ENCODE data around the gene ZNF200.
A peak's percentile ranks its signal among the peaks of the same experiment; 100 is the strongest.
"Not testable (repeated sequence)": the region's sequence is repeated elsewhere in the genome, so short reads cannot be mapped to it uniquely, and the experiment has no call there.

Gene ZNF200, protein sequence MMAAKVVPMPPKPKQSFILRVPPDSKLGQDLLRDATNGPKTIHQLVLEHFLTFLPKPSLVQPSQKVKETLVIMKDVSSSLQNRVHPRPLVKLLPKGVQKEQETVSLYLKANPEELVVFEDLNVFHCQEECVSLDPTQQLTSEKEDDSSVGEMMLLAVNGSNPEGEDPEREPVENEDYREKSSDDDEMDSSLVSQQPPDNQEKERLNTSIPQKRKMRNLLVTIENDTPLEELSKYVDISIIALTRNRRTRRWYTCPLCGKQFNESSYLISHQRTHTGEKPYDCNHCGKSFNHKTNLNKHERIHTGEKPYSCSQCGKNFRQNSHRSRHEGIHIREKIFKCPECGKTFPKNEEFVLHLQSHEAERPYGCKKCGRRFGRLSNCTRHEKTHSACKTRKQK

DNA sequence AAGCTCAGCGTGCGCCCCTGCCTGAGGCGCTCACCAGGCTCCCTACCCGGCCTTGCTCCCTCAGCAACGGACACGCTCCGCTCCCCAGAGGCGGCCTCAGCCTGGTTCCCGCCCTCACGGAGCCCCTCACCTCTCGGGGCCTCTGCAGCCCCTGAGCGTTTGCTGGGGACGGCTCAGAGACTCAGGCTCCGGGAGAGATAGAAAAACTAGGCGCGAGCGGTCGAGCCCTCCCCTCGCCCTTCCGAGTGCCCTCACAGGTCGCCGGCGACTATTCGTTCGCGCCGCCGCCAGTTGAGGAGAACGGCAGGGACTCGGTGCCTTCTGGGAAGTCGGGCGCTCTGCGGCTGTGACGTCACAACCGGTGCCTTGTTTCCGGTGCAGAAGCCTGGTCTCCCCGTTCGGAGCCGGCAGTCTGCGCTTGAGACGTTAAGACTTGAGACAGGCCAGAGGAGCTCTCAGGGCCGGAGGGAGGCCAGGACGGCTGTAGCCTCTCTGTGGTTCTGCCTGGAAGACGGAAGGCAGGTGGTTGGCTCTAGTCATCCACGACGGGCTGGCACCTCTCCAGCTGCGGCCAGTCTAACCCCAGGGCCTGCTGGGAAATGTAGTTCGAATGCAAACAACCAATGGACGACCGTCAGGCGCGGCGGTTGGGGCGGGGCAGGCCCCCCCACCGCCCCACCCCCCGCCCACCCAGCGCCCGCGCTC is at the start of gene ZNF200:
ZNF200 (minus strand) TSS at position 302 of the 705 bp plus-strand sequence. CDS start 1,403 bp downstream, outside the sequence.
- peak within 1 kb of the TSS; percentile 86 for H3K27ac ChIP-seq

DNA sequence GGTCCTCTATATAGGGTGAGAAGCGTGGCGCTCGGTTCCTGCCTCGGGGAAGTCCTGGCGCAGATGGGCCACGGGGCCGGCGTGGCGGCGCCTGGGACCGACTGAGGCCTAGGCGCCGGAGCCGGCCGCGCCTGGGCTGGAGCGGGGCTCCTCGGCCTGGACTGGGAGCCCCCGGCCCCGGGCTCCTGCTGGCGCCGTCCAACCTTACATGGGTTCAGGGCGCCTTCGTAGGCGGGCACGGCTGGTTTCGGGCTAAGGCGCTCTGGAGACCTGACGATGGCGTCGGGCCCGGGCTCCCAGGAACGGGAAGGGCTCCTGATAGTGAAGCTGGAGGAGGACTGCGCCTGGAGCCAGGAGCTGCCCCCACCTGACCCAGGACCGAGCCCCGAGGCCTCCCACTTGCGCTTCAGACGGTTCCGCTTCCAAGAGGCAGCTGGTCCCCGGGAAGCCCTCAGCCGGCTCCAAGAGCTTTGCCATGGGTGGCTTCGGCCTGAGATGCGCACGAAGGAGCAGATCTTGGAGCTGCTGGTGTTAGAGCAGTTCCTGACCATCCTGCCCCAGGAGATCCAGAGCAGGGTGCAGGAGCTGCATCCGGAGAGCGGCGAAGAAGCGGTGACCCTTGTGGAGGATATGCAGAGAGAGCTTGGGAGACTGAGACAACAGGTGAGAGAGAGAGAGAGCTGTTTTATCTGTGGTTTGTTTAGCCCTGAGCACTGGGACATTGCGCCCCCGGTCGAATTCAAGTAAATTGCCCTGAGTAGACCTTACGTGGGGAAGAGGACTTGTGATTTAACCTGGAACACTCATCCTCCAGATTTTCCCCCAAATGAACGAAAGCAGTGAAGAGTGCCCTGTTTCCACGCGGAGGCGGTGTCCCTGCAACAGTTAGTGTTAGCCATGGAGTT is 48.8 kb upstream of the ZNF200 start:
- no peak for DNase-seq (ENCODE audit: low read depth, low spot score)
- peak overlapping the region; percentile 99 for H3K27ac ChIP-seq

More for the DNA sequence above, at the start of gene ZNF200:
- DNase-seq (ENCODE audit: low read depth, low spot score): peak; percentile 71

DNA sequence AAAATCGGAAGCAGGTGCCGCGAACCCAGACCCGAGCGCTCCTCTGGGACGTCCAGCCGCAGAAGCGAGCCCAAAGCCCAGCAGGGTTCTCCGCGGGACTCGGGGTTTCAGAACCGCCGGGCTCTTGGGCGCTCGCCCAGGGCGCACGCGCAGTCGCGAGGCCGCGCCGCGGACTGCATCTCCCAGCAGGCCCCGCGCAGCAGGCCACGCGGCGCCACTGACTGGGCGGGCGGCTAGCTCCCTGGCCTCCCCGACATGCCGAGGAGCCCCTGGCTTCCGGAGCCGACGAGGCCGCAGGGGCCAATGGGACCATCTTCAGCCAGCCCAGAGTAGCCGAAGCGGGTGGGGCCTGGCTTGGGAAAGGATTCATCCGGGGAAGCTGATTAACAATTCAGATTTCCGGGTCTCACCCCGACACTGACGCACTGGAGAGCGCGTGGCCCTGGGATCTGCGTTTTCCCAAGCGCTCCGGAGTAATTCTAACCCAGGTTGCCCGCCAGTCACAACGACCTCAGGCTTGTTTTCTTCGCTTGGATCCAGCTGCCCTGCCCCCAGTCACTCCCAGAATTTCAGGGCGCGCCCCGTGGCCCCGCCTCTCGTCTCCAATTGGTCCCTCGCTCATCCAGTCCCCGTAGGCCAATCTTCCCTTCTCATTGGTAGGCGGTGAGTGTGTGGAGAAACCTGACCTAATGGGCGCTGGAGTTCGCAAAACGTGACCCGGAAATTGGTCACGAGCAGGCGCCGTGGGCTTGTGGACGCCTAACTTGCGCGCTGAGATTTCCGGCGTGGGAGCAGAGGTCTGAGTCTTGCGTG is 48.0 kb upstream of the ZNF200 start, which contains the start of gene ZNF263:
ZNF263 (plus strand) TSS at position 762 of the 813 bp plus-strand sequence. CDS start 328 bp downstream, outside the sequence.
- DNase-seq (ENCODE audit: low read depth, low spot score): peak; percentile 92
- peak within 1 kb of the TSS; percentile 99 for H3K27ac ChIP-seq

DNA sequence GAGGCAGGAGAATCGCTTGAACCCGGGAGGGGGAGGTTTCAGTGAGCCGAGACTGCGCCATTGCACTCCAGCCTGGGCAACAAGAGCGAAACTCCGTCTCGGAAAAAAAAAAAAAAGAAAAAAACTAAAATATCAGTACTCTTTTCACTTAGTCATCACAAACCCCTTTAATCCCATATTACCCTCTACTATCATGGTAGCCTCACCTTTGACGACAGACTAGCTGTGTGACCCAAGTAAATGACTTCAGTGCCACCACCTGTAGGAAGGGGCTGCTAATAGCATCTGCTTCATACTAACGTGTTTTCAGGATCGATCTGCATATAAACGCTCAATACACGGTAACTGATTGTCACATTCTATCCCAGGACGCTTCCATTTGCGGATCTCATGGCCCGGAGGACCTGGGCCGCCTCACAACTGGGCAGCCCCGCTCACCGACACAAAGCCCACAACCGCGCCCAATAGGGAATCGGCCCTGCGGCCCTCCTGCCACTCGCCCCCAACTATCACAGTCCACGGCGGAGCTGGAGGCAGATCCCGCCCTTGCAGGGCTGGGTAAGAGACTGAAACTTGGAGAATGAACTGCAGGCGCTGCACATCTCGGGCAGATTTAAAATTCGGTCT is 47.3 kb upstream of the ZNF200 start:
- peak overlapping the region; percentile 99 for H3K27ac ChIP-seq
- DNase-seq (ENCODE audit: low read depth, low spot score): no peak

DNA sequence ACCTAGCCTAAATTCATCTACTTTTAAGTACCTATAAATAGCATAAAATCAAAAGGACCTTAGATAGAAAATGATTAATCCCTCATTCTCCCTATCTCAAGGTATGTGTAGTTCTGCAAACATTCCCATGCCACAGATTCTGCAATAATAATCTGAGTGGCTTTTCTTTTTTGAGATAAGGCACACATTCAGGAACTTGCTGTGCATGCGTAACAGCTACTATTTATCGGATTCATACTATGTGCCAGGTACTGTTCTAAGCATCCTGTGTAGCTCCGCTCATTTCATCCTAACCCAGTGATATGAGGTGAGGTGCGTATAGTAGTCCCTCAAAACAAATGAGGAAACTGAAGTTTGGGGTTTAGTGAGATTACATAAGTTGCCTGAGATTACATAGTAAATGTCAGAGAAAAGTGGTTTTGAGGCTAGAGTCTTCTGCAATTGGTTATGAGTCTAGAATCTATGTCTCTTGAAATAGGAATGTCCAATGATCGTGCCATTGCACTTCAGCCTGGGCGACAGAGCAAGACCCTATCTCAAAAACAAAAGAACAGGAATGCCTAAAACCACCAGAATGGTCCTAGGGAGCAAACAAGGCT is 46.4 kb upstream of the ZNF200 start:
- H3K27ac ChIP-seq: no peak overlapping the region
- DNase-seq (ENCODE audit: low read depth, low spot score): no peak

DNA sequence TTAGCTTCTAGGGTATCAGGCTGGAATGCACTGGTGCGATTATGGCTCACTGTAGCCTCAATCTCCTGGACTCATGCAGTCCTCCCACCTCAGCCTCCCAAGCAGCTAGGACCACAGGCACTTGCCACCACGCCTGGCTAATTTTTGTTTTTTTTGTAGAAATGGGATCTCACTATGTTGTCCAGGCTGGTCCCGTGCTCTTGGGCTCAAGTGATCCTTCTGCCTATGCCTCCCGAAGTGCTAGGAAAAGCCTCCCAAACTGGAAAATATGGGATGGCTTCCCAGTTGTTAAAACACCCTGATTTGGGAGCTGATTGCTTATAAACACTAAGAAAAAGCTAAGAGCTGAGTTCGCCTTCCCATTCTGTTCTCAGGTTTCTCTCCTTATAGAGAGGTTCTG is 41.7 kb upstream of the ZNF200 start:
- DNase-seq (ENCODE audit: low read depth, low spot score): no peak
- no peak overlapping the region for H3K27ac ChIP-seq

DNA sequence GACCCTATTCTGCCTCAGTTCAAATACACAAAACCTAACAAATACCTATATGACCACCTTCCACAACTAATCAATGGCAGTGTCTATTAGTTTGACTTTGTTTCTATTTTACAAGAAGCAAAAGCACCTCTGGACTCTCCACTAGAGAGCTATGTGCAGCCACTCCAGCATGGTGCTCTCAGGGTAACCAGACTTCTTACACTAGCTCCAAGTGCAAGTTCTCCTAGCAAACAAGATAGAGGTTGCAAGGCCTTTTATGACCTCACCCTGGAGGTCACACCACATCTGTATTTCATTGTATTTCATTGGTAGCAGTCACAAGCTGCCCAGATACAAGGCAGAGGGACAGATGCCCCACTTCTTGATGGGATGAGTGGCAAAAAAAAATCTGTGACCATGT is 40.0 kb upstream of the ZNF200 start:
- DNase-seq (ENCODE audit: low read depth, low spot score): no peak
- H3K27ac ChIP-seq: no peak overlapping the region

DNA sequence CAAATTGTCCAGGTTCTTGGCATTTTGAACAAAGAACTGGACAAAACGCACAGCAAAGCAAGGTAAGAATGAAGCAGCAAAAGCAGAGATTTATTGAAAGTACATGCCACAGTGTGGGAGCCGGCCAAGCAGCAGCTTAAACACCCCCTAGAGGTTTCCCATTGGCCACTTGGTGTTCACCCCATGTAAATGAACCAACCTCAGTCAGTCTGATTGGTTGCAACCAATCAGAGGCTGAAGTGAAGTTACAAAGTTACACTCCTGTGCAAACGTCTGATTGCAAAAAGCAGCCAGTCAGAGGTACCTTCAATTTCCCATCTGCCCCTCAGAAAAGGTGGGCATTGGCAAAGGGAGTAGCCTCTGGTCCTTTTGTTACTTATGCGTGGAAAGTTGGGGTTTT is 39.5 kb upstream of the ZNF200 start:
- no peak overlapping the region for H3K27ac ChIP-seq

DNA sequence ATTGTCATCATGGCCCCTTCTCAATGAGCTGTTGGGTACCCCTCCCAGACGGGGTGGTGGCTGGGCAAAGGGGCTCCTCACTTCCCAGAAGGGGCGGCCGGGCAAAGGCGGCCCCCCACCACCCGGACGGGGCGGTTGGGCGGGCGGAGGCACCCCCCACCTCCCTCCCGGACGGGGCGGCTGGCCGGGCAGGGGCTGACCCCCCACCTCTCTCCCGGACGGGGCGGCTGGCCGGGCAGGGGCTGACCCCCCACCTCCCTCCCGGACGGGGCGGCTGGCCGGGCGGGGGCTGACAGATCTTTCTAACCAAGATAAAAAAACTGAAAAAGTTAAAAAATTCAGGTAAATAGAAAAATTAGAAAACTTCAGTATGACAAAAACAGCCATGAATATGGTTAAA is 36.3 kb upstream of the ZNF200 start:
- H3K27ac ChIP-seq; DNase-seq (ENCODE audit: low read depth, low spot score): not testable (repeated sequence)

More for the DNA sequence above, 39.5 kb upstream of the ZNF200 start:
- no peak for DNase-seq (ENCODE audit: low read depth, low spot score)

DNA sequence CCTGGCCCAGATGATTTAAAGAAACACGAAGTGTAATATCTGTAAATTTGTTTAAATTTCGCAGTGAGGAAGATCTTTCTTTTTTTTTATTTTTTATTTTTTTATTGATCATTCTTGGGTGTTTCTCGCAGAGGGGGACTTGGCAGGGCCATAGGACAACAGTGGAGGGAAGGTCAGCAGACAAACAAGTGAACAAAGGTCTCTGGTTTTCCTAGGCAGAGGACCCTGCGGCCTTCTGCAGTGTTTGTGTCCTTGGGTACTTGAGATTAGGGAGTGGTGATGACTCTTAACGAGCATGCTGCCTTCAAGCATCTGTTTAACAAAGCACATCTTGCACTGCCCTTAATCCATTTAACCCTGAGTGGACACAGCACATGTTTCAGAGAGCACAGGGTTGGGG is 35.8 kb upstream of the ZNF200 start:
- H3K27ac ChIP-seq; DNase-seq (ENCODE audit: low read depth, low spot score): not testable (repeated sequence)

DNA sequence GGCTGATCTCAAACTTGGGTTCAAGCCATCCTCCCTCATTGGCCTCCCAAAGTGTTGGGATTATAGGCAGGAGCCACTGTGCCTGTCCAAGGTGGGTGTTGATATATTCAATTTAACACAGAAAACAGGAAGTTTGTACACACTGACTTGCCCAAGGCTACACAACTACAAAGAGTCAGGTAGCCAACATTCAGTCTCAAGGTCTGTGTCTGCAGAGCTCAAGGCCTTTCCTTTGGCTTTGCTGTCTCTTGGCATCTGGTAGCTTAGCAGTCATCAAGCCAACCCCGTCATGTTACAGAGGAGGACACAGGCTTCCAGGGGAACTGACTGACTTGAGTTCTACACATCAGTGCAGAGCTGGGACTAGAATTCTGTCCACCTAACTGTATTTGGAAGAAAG is 33.3 kb upstream of the ZNF200 start:
- no peak for DNase-seq (ENCODE audit: low read depth, low spot score)
- H3K27ac ChIP-seq: no peak overlapping the region

DNA sequence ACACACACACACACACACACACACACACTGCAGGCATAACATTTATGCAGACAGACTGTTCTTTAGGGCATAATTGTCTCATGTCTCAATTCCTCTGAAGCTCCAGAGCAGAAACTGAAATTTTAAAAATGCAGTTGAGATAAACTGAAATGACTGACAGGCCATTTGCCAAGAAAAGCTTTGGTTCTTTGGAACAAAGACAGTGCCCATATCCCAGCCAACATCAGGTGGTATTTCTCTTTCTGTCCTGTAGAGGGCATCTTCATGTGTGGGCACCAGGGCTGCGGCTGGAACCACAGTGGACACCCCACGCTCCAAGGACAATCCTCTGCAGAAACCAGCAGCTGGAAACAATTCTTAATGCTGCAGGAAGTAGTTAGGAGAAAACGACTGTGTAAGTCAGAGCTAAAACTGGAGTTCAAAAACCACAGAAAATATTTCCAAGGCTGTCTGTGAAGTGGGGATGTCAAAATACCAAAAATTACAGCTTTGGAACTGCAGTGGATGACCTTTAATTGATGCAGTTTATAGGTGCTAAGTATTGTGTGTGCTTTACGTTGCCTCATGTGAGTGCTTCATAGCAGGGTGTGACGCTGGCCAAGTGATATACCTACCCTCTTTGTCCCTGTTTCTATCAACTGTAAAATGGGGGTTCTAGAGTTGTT is 32.0 kb upstream of the ZNF200 start:
- no peak overlapping the region for H3K27ac ChIP-seq
- no peak for DNase-seq (ENCODE audit: low read depth, low spot score)

DNA sequence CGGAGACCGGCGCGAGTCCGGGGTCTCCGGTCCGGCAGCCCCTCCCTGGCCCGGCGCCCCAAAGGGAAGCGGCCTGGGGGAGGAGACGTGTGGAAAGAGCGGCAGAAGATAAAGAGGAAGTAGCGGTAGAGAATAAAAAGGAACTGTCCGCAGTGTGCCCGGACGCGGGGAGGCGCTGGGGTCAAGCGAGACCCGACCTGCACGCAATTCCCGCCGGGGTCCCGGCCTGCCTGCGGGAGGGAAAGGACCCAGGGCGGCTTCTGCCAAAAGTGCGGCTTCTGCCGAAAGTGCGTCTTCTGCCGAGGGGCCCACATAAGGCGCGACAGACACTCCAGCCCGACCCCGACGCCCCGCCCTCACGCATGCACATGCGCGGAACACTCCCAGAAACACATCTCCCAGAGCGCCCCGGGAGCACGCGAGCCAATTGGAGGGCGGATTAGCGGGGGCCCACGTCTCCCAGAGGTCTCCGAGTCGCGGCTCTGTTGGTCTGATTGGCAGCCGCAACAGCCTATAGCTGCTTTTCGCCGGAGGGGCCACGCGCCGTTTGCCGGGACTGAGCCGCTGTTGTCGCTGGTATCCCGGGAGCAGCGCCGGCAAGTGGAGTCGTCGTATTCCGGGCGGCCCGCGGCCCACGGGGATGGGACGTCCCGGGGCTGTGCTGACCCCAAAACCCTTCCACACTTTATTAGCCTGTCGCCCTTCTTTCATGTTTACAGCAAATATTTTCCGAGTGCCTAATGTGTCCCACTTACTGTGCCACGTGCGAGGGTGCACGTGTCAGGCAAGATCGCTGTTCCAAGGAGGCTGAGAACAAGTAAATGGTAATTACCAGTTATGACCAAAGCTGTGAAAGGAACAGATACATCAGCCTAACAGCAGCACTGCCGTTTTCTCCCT is 29.4 kb upstream of the ZNF200 start:
- DNase-seq (ENCODE audit: low read depth, low spot score): peak; percentile 90
- H3K27ac ChIP-seq: peak overlapping the region; percentile 74

DNA sequence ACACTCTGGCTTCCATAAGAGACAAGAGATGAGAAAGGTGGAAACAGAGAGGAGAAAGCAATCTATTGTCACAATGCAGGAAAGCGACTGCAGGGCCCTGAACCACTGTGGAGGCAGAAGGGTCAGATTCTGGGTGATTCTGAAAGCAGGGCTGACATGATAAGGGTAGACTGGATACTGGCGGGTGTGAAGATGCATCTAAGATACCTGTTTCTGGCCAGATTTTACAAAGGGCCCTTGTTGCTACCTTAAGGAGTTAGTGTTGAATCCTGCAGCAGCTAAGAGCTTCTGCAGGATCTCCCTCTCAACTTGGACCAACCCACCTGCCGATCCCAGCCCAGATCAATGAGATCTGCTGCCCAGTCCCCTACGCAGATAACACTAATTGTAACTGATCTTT is 27.6 kb upstream of the ZNF200 start:
- no peak overlapping the region for H3K27ac ChIP-seq
- DNase-seq (ENCODE audit: low read depth, low spot score): no peak

DNA sequence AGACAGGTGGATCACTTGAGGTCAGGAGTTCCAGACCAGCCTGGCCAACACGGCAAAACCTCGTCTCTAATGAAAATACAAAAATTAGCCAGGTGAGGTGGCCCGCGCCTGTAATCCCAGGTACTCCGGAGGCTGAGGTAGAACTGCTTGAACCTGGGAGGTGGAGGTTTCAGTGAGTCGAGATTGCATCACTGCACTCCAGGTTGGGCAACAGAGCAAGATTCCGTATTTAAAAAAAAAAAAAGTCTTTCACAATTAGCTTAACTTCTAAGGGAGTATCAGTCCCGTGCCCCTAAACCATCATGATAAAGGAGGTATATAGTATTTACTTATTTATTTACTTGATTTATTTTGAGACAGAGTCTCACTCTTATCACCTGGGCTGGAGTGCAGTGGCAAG is 24.9 kb upstream of the ZNF200 start:
- H3K27ac ChIP-seq: no peak overlapping the region
- no peak for DNase-seq (ENCODE audit: low read depth, low spot score)

DNA sequence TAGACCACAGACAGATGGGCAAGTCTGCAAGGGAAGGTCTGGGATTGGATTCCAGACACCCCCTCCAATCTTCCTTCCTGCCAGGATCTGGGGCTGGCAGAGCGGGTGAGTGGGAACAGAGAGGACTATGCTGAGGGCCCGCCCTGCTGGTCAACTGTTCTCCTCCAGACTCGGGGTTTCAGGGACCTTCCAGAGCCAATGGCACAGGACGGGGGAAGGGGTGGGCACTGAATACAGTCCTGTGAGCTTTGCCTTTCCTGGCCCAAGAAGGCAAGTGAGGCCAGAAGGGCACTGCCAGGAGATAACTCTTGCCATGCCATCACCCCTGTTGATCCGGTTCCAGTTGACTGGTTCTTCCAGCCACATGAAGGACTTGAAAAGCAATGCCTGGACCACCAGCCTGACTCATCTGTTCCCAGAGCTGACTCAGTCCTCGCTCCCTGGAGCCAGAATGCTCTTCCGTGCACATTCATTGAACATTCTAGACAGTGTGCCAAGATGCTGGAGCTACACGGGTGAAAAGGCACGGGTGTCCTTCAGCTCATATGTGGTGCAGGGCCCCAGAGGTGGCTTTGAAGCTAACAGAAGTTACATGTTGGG is 22.0 kb upstream of the ZNF200 start:
- no peak for DNase-seq (ENCODE audit: low read depth, low spot score)
- no peak overlapping the region for H3K27ac ChIP-seq

All from epithelial cell of prostate (primary cell).